GM21390 (cell line): ENCODE measurements around the gene SERPINA12.

ENCODE experiments used
- ATAC-seq: cut with Tn5 transposase; IDR thresholded peaks from one replicate; pipeline ENCODE4 v1.9.1; 2021; ENCODE audit not compliant: unreplicated experiment

Gene SERPINA12

GRCh38 chr14:94467728-94468520, 41.3 kb downstream of the SERPINA12 start:
- no peak for ATAC-seq

GRCh38 chr14:94466706-94467370, 42.4 kb downstream of the SERPINA12 start:
- no peak for ATAC-seq

- no peak for ATAC-seq
Measured at GRCh38 chr14:94465042-94465441, 44.2 kb downstream of the SERPINA12 start.

GRCh38 chr14:94464290-94464689, 45.0 kb downstream of the SERPINA12 start:
- no peak for ATAC-seq

- ATAC-seq = no peak
Measured at GRCh38 chr14:94462763-94463572, 46.3 kb downstream of the SERPINA12 start.

- ATAC-seq = no peak
Measured at GRCh38 chr14:94462219-94462551, 47.1 kb downstream of the SERPINA12 start.

- ATAC-seq = no peak
Measured at GRCh38 chr14:94461526-94462218, 47.6 kb downstream of the SERPINA12 start.

GRCh38 chr14:94460631-94461416, 48.4 kb downstream of the SERPINA12 start:
- no peak for ATAC-seq

GRCh38 chr14:94458558-94459205, 50.6 kb downstream of the SERPINA12 start:
- no peak for ATAC-seq

GRCh38 chr14:94458096-94458495, 51.2 kb downstream of the SERPINA12 start:
- ATAC-seq = no peak

- ATAC-seq = no peak
Measured at GRCh38 chr14:94455928-94456327, 53.3 kb downstream of the SERPINA12 start.

- no peak for ATAC-seq
Measured at GRCh38 chr14:94451826-94452225, 57.4 kb downstream of the SERPINA12 start.

GRCh38 chr14:94451091-94451771, 58.0 kb downstream of the SERPINA12 start:
- no peak for ATAC-seq

GRCh38 chr14:94450722-94451090, 58.6 kb downstream of the SERPINA12 start:
- no peak for ATAC-seq

GRCh38 chr14:94449930-94450329, 59.3 kb downstream of the SERPINA12 start:
- no peak for ATAC-seq

GRCh38 chr14:94448071-94448808, 61.0 kb downstream of the SERPINA12 start:
- ATAC-seq = no peak

GRCh38 chr14:94447206-94447605, 62.1 kb downstream of the SERPINA12 start:
- no peak for ATAC-seq

- no peak for ATAC-seq
Measured at GRCh38 chr14:94446126-94446525, 63.1 kb downstream of the SERPINA12 start.

- ATAC-seq = no peak
Measured at GRCh38 chr14:94445003-94445402, 64.3 kb downstream of the SERPINA12 start.
